Neural progenitor cell (in vitro differentiated cells): ENCODE results near the gene AHRR.
"Not testable (repeated sequence)": the region's sequence is repeated elsewhere in the genome, so short reads cannot be mapped to it uniquely, and the experiment has no call there.

Experiments used
- CTCF ChIP-seq: fragments of 200-600 bp; sonication (generic); IDR thresholded peaks from 2 replicates; pipeline ENCODE4 v1.5.1; 2017; ENCODE audit warnings: antibody characterized with exemption, mild to moderate bottlenecking
- EZH2phosphoT487 ChIP-seq: fragments of 200-600 bp; sonication (generic); IDR thresholded peaks from 2 replicates; pipeline ENCODE4 v1.6.1; 2017; ENCODE audit warnings: antibody characterized with exemption

DNA sequence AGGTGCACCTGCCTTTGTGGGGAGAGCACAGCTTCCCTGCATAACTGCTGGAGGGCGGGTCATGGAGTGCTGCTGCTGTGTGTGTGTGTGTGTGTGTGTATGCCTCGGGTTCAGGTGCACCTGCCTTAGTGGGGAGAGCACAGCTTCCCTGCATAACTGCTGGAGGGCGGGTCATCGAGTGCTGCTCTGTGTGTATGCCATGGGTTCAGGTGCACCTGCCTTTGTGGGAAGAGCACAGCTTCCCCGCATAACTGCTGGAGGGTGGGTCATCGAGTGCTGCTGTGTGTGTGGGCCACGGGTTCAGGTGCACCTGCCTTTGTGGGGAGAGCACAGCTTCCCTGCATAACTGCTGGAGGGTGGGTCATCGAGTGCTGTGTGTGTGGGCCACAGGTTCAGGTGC is 19.1 kb upstream of the AHRR start:
- not testable (repeated sequence) for TF ChIP-seq CTCF, EZH2phosphoT487
